Epithelial cell of esophagus (primary cell): ENCODE measurements around the gene RPE.

Source experiments
- DNase-seq: peaks from one replicate; pipeline ENCODE4 v3.0.0; 2010; ENCODE audit warnings: low read depth
- H3K4me3 ChIP-seq: 2 replicates; pipeline ENCODE4 v1.5.1; 2011; ENCODE audit warnings: mild to moderate bottlenecking, low read length, control low read depth
- CTCF ChIP-seq: IDR thresholded peaks from 2 replicates; pipeline ENCODE4 v1.5.1; 2011; ENCODE audit warnings: low read depth, mild to moderate bottlenecking, low read length, control low read depth, inconsistent platforms; ENCODE audit not compliant: insufficient read depth; ENCODE audit errors: missing control alignments

Gene RPE

GRCh38 chr2:209984291-209984690 lies 18.1 kb upstream of the RPE start:
- no peak for DNase-seq
- H3K4me3 ChIP-seq = no peak overlapping the region
- no peak for TF ChIP-seq CTCF

GRCh38 chr2:209985874-209986273 lies 16.6 kb upstream of the RPE start:
- no peak overlapping the region for H3K4me3 ChIP-seq
- no peak for DNase-seq
- no peak for TF ChIP-seq CTCF

- TF ChIP-seq CTCF = no peak
- peak; percentile 41 for DNase-seq
- H3K4me3 ChIP-seq = no peak overlapping the region
Measured at GRCh38 chr2:209986415-209986814, 16.0 kb upstream of the RPE start.

- DNase-seq = no peak
- no peak for TF ChIP-seq CTCF
- H3K4me3 ChIP-seq = no peak overlapping the region
Measured at GRCh38 chr2:209988010-209988409, 14.4 kb upstream of the RPE start.

GRCh38 chr2:209990838-209991237 lies 11.6 kb upstream of the RPE start:
- DNase-seq = no peak
- no peak for TF ChIP-seq CTCF
- no peak overlapping the region for H3K4me3 ChIP-seq

GRCh38 chr2:209993968-209994367 lies 8.5 kb upstream of the RPE start:
- H3K4me3 ChIP-seq = no peak overlapping the region
- no peak for TF ChIP-seq CTCF
- no peak for DNase-seq

- H3K4me3 ChIP-seq = no peak overlapping the region
- no peak for DNase-seq
- no peak for TF ChIP-seq CTCF
Measured at GRCh38 chr2:209998596-209998995, 3.8 kb upstream of the RPE start.
